ENCODE measurements around the gene PARD3B. TPM values are rescaled to one million over a fixed set of nuclear protein-coding genes. Genes with fewer than 3 reads are reported as not detected.

The PARD3B gene
- total RNA-seq, 4 donors from 2014 or later, result 27.8 to 39.3 (median 33.7) TPM

DNA sequence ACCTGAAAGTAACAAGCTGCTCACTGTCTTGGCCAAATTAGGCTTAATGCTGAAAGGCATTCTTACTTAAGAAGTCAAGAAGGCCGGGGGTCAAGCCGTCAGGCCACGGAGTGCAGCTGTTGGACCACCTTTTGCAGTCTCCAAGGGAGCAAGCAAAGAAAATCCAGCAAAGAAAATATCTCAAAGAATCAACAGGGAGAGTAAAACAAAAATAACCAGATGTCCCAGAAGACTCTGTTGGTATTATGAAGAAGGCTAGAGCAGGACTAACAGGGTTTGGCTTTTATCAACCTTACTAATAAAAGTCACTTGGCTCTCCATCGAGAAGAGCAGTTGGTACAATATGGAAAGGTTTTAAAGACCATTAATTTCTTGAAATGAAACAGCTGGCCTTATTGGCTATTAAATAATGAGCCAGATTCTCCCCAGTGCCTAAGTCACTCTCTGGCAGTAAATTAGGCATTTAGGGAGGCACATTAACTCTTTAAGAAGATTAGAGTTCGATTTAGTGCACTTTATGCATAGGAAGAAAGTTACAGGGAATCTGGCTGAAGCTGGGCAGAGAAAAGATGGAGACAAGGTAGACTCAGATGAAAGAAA lies 1026.2 kb downstream of the PARD3B start:
- TF ChIP-seq, protein P1, sequence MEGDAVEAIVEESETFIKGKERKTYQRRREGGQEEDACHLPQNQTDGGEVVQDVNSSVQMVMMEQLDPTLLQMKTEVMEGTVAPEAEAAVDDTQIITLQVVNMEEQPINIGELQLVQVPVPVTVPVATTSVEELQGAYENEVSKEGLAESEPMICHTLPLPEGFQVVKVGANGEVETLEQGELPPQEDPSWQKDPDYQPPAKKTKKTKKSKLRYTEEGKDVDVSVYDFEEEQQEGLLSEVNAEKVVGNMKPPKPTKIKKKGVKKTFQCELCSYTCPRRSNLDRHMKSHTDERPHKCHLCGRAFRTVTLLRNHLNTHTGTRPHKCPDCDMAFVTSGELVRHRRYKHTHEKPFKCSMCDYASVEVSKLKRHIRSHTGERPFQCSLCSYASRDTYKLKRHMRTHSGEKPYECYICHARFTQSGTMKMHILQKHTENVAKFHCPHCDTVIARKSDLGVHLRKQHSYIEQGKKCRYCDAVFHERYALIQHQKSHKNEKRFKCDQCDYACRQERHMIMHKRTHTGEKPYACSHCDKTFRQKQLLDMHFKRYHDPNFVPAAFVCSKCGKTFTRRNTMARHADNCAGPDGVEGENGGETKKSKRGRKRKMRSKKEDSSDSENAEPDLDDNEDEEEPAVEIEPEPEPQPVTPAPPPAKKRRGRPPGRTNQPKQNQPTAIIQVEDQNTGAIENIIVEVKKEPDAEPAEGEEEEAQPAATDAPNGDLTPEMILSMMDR (IDR thresholded peaks at IDR 0.05), result no peak
- no peak for DNase-seq (ENCODE audit: low spot score)
- ATAC-seq (ENCODE audit: low FRiP score), result no peak

DNA sequence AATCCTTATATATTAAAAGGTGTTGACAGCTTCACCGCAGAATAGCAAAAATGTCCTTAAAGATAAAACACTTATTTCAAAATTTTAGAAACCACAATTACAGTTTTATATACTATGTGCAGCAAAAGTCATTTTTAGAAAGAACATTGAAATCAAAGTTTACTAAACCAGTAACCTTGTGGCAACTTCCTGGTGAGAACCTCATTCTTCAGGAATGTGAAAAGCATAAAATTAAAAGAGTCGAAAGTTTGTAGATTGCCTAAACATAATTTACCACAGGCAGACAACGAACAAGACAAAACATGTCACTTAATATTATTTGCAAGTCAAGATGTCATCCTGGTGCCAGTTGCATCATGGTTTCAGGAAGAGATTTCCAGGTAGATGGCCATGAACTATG lies 1028.7 kb downstream of the PARD3B start:
- no peak for DNase-seq (ENCODE audit: low spot score)
- no peak for ATAC-seq (ENCODE audit: low FRiP score)

DNA sequence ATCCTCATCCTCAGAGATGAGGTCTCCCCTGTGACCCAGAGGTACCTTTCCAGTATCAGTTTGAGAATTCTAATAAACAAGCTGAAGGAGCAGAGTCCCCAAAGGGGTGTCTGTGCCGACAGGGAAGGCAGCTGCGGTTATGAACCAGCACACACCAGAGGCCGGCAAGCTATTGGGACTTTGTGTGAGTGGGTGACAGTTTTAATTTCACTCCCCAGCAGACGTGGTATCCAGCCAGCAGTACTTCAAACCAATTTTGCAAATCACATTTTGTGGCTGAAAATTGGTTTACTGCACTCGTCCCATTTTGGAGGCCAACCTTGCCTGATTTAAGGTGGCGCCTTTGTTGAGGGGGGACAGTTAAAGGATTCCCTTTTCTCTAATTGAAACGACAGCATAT lies 1034.1 kb downstream of the PARD3B start:
- no peak for ATAC-seq (ENCODE audit: low FRiP score)
- TF ChIP-seq, protein P1 (IDR thresholded peaks at IDR 0.05), result no peak
- no peak for DNase-seq (ENCODE audit: low spot score)

More for the DNA sequence above, 1028.7 kb downstream of the PARD3B start:
- TF ChIP-seq, protein P1 (IDR thresholded peaks at IDR 0.05), result no peak

DNA sequence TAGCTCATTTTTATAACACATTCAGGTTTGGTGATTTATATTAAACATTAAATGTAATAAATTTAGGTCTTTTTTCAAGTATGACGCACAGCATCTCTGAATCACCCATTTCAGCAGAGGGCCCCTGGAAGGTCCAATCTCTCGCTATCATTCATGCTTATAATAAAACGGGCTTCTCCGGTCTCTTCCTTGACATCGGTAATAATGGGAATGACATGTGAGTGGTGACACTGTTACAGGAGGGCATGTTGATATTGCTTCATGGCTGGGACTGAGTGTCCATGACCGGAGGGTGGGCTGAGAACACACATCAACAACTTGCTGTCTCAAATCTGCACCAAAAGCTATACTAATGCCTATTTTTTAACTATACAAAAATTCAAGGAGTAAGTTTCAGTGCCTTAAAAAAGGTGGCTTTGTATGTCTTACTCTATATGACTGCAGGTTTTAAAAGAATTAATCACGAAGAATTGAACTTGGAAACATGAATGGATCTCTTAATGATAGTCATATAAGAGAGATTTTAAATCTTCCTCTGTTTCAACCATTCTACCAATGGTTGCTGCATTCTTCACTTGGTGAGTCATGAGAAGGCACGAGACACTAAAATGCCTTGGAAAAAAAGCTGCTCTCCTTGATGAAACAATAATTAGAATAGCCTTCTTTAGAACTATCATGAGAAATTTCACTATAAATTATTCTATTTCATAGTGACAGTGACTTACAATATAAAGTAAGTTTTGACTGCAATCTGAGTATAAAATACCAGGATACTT lies 1035.1 kb downstream of the PARD3B start:
- ATAC-seq (ENCODE audit: low FRiP score) (no peak), DNase-seq (ENCODE audit: low spot score) (no peak)
- TF ChIP-seq, protein P1 (IDR thresholded peaks at IDR 0.05), result no peak

DNA sequence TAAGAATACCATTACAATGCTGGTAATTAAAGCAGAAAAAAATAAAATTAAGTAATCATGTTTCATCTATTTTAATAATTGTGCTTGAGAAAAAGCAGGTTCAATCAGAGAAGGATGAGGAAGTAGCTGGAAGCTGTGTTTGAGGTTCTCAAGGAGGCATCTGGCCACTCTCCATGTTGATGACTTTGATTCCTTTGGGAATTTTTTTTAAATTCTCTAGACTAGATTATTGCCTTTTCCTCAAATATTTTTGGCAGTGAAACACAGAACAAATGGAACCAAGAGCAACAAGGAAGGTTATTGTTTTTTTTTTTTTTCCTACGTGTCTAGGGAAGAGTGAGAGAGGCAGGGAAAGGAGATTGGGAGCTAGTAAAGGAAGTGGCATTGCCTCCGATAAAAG lies 1037.1 kb downstream of the PARD3B start:
- no peak for ATAC-seq (ENCODE audit: low FRiP score)
- TF ChIP-seq, protein P1 (IDR thresholded peaks at IDR 0.05), result no peak
- DNase-seq (ENCODE audit: low spot score), result no peak

DNA sequence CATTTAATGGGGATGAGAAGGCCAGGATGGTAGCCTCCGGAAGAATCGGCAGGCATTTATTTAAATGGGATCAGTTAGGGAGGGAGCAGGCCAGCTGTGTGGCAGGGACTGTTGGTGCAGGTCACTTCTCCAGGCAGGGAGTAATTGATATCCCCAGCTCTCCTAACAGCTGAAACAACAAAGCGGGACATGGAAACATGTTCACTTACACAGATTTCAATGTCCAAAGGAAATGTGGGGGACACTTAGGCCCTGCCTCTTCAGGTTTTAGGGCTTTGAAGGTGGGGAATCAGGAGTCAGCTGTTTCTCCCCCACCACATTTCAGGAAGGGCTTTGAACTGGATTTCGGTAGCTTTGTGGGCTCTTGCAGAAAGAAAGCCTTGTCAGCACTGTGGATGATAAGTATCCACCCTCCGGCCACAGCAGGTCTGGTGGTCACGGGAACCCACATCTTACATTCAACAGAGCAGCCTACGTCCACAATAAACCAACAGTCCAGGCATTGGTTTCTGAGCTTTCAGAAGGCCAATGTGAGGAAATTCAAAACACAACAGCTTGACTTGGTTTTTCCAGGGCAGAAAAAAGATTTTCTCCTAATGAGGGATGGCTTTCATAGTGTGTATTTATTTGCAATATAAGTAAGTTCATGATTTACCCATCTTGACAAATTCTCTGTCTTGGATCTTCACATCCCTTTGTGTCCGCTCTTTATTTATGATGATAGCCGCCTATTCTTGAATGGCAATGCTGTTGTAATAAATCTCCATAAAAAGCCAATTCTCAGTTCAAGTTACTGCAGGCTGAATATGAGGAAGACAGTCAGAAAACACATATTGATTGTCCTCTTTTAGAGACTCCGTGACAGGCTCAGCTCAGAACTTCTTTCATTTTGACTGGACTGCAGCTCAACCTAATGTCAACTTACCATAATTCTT lies 1040.4 kb downstream of the PARD3B start:
- TF ChIP-seq, protein P1 (IDR thresholded peaks at IDR 0.05), result no peak
- DNase-seq (ENCODE audit: low spot score) (no peak), ATAC-seq (ENCODE audit: low FRiP score) (no peak)

Data from omental fat pad (tissue), 4 donors.